GM12878 (cell line): ENCODE results near the gene OR52E2. TPM values are rescaled to one million over a fixed set of nuclear protein-coding genes. Genes with fewer than 3 reads are reported as not detected.

Experiments used
- ATAC-seq: fragments of 200-7000 bp; cut with Tn5 transposase; 3 replicates; pipeline ENCODE4 v1.9.1; 2020; ENCODE audit warnings: mild to moderate bottlenecking, moderate library complexity
- BruUV-seq: library from RNA; stranded (reverse); fragments of 400-500 nt; replicated peaks from 2 replicates; lab custom pipeline; 2021; lab: Mats Ljungman, UMichigan
- CTCF ChIA-PET: fragments of 300-600 bp; sonication (Branson Sonifier 250); formaldehyde crosslinking; extraction: SDS; loops from one replicate; lab custom pipeline; 2021; ENCODE audit warnings: inconsistent platforms; lab: Yijun Ruan, JAX
- POLR2A ChIA-PET: fragments of 350-600 bp; formaldehyde crosslinking; extraction: SDS; loops from one replicate; lab custom pipeline; 2021; ENCODE audit warnings: inconsistent platforms; lab: Charles Lee
- RAD21 ChIA-PET: fragments of 300-600 bp; sonication (Branson Sonifier 250); formaldehyde crosslinking; loops from one replicate; lab custom pipeline; 2023; ENCODE audit warnings: antibody characterized with exemption; ENCODE audit not compliant: unreplicated experiment; lab: Charles Lee
- SMC1A ChIA-PET: fragments of 300-600 bp; sonication (Branson Sonifier 250); formaldehyde crosslinking; loops from one replicate; lab custom pipeline; 2023; ENCODE audit not compliant: unreplicated experiment, uncharacterized antibody; lab: Charles Lee
- DNase-seq: peaks from one replicate; pipeline ENCODE4 v3.0.0-alpha.2; 2011; ENCODE audit warnings: low read depth, low spot score
- FAIRE-seq: peaks from 3 replicates; lab custom pipeline; 2011; peaks lifted over from hg19 to GRCh38; lab: Jason Lieb, UNC
- H2AFZ ChIP-seq: 2 replicates; pipeline ENCODE4 v1.6.0; 2011; ENCODE audit warnings: low read depth, low read length, control low read depth; ENCODE audit not compliant: control insufficient read depth
- H3K27ac ChIP-seq: 2 replicates; pipeline ENCODE4 v1.5.1; 2011; ENCODE audit warnings: control low read depth; ENCODE audit not compliant: control insufficient read depth, insufficient read depth
- H3K27me3 ChIP-seq, 2 experiments: replicated peaks in 1 of 2; 2 replicates each; pipeline versions ENCODE4 v1.6.0 to v1.6.1; 2011; ENCODE audit warnings: low read length in 1 of 2; ENCODE audit not compliant: control insufficient read depth in 2 of 2, insufficient read depth in 2 of 2
- H3K36me3 ChIP-seq, 2 experiments: 2 replicates each; pipeline ENCODE4 v1.5.1; 2011; ENCODE audit warnings: low read length in 1 of 2; ENCODE audit not compliant: control insufficient read depth in 2 of 2, insufficient read depth in 2 of 2
- H3K4me1 ChIP-seq: 2 replicates; pipeline ENCODE4 v1.6.1; 2011; ENCODE audit warnings: mild to moderate bottlenecking, low read length, moderate library complexity, mixed read lengths; ENCODE audit not compliant: control insufficient read depth, insufficient read depth
- H3K4me2 ChIP-seq: 2 replicates; pipeline ENCODE4 v1.6.0; 2011; ENCODE audit warnings: control low read depth; ENCODE audit not compliant: control insufficient read depth, insufficient read depth
- H3K4me3 ChIP-seq: fragments of 200-600 bp; sonication (generic); 2 replicates; pipeline ENCODE4 v1.5.1; 2016
- H3K79me2 ChIP-seq: 2 replicates; pipeline ENCODE4 v1.6.0; 2011; ENCODE audit warnings: low read length; ENCODE audit not compliant: control insufficient read depth, insufficient read depth
- H3K9ac ChIP-seq: 2 replicates; pipeline ENCODE4 v1.8.0; 2011; ENCODE audit warnings: low read length, control low read depth, mixed read lengths; ENCODE audit not compliant: control insufficient read depth, insufficient read depth
- H3K9me3 ChIP-seq: replicated peaks from 3 replicates; pipeline ENCODE4 v1.5.1; 2011; ENCODE audit warnings: mild to moderate bottlenecking, low read length; ENCODE audit not compliant: control insufficient read depth, insufficient read depth
- H4K20me1 ChIP-seq: 2 replicates; pipeline ENCODE4 v1.6.0; 2011; ENCODE audit not compliant: control insufficient read depth, insufficient read depth
- CEBPB ChIP-seq, 2 experiments: fragments of 150-350 bp in 1 of 2; IDR thresholded peaks; 2 replicates each; pipeline ENCODE4 v1.6.1; 2012 to 2014; ENCODE audit warnings: low read depth in 2 of 2, low read length in 2 of 2, borderline replicate concordance in 1 of 2, inconsistent platforms in 1 of 2
- CHD1 ChIP-seq: IDR thresholded peaks from 2 replicates; pipeline ENCODE4 v1.6.1; 2012; ENCODE audit warnings: low read depth, low read length, improper control_type of control experiment
- ESRRA ChIP-seq: IDR thresholded peaks from 2 replicates; pipeline ENCODE4 v1.6.1; 2012; ENCODE audit warnings: mild to moderate bottlenecking, low read length, improper control_type of control experiment
- FOXK2 ChIP-seq: fragments of 450-650 bp; IDR thresholded peaks from 2 replicates; pipeline ENCODE4 v1.6.1; 2017; ENCODE audit warnings: mild to moderate bottlenecking, moderate library complexity
- MYC ChIP-seq: IDR thresholded peaks from 2 replicates; pipeline ENCODE4 v1.6.1; 2011; ENCODE audit warnings: mild to moderate bottlenecking, low read length, moderate library complexity, inconsistent platforms; ENCODE audit not compliant: insufficient read depth, insufficient replicate concordance, insufficient read length, severe bottlenecking
- NRF1 ChIP-seq: conservative IDR thresholded peaks from 2 replicates; pipeline ENCODE4 v1.6.1; 2011; ENCODE audit warnings: mild to moderate bottlenecking, low read depth, low read length, improper control_type of control experiment
- RUNX3 ChIP-seq: IDR thresholded peaks from 2 replicates; pipeline ENCODE4 v1.6.1; 2012; ENCODE audit warnings: low read length, inconsistent platforms
- SP1 ChIP-seq: IDR thresholded peaks from one replicate; pipeline ENCODE4 v1.6.1; 2011; ENCODE audit warnings: low read depth, low read length
- ZNF274 ChIP-seq: IDR thresholded peaks from one replicate; pipeline ENCODE4 v1.8.0; 2011; ENCODE audit not compliant: insufficient read length, insufficient read depth
- WGBS: methylation state at CpG from one replicate; pipeline ENCODE4 v1.1.6; 2016; ENCODE audit warnings: low lambda C conversion rate; ENCODE audit not compliant: insufficient replicate concordance, insufficient coverage; ENCODE audit errors: missing lambda C conversion rate; 5-methylcytosine and 5-hydroxymethylcytosine counted together
- in situ Hi-C: fragments of 300-500 bp; cut with MboI; formaldehyde crosslinking; loops from 9 replicates; pipeline ENCODE4 v1.14.3; 2018; ENCODE audit warnings: mixed read lengths
- intact Hi-C: fragments of 100-400 bp; cut with micrococcal nuclease; formaldehyde crosslinking; loops from one replicate; pipeline ENCODE4 v1.14.2; 2022; ENCODE audit not compliant: unreplicated experiment
- polyA plus RNA-seq, 11 experiments: library from polyadenylated mRNA; depleted of rRNA in 4 of 11; unstranded in 6 of 11; stranded (reverse) in 5 of 11; fragments of >200 nt; fragmentation: Nextera tagmentation in 4 of 11; fragmentation: Illumina TruSeq in 1 of 11; extraction: Ambion mirVana in 4 of 11; extraction: Trizol in 1 of 11; gene quantifications; 1 replicate in 1 of 11; 2 replicates in 10 of 11; pipeline versions ENCODE4 v1.2.1 to v1.2.3, GENCODE V29; 2011 to 2016; ENCODE audit warnings: inconsistent platforms in 2 of 11, missing spikeins in 2 of 11, low read depth in 1 of 11
- total RNA-seq, 4 experiments: library from RNA; depleted of rRNA in 3 of 4; stranded (reverse); fragments of >200 nt in 3 of 4; fragmentation: Illumina TruSeq in 1 of 4; extraction: Trizol in 1 of 4; gene quantifications; 2 replicates each; pipeline versions ENCODE4 v1.2.1 to v1.2.3, GENCODE V29; 2013 to 2021
- TF ChIP-seq, protein P1 (sequence below): IDR thresholded peaks from 2 replicates; pipeline ENCODE4 v1.6.1; 2012; ENCODE audit warnings: low read depth, low read length, improper control_type of control experiment
- TF ChIP-seq, protein P2 (sequence below): IDR thresholded peaks from 2 replicates; pipeline ENCODE4 v1.6.1; 2011; ENCODE audit warnings: low read depth, low read length, improper control_type of control experiment, borderline replicate concordance
- TF ChIP-seq, protein P3 (sequence below): IDR thresholded peaks from 2 replicates; pipeline ENCODE4 v1.6.1; 2011; ENCODE audit warnings: mild to moderate bottlenecking, low read depth, low read length, moderate library complexity; ENCODE audit not compliant: insufficient replicate concordance
- TF ChIP-seq, protein P4 (sequence below): IDR thresholded peaks from 2 replicates; pipeline ENCODE4 v1.6.1; 2012; ENCODE audit warnings: low read depth, low read length, improper control_type of control experiment

OR52E2 gene
- total and polyA plus RNA-seq, 10 of the 15 experiments (the other 5 are each of a cell fraction or from before 2014, with no cell fraction given) = not detected

DNA sequence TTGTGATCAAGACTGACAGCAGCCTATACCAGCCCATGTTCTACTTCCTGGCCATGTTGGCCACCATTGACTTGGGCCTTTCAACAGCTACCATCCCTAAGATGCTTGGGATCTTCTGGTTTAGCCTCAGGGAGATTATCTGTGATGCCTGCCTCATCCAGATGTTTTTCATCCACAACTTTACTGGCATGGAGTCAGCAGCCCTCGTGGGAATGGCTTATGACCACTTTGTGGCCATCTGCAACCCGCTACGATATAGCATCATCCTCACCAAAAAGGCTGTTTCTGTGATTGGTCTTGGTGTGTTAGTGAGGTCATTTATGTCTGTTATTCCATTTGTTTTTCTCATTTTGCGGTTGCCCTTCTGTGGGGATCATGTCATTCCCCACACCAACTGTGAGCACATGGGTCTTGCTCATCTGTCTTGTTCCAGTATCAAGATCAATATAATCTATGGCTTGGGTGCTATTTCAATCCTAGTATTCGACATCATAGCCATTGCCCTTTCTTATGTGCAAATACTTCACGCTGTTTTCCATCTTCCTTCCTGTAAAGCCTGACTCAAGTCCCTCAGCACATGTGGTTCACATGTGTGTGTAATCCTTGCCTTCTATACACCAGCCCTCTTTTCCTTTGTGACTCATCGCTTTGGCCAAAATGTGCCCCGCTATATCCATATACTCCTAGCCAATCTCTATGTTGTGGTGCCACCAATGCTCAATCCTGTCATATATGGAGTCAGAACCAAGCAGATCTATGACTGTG is 33.6 kb upstream of the OR52E2 start:
- TF ChIP-seq, protein P1, sequence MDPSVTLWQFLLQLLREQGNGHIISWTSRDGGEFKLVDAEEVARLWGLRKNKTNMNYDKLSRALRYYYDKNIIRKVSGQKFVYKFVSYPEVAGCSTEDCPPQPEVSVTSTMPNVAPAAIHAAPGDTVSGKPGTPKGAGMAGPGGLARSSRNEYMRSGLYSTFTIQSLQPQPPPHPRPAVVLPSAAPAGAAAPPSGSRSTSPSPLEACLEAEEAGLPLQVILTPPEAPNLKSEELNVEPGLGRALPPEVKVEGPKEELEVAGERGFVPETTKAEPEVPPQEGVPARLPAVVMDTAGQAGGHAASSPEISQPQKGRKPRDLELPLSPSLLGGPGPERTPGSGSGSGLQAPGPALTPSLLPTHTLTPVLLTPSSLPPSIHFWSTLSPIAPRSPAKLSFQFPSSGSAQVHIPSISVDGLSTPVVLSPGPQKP = no peak
- no peak for TF ChIP-seq RUNX3
- TF ChIP-seq NRF1 = no peak
- TF ChIP-seq, protein P2, sequence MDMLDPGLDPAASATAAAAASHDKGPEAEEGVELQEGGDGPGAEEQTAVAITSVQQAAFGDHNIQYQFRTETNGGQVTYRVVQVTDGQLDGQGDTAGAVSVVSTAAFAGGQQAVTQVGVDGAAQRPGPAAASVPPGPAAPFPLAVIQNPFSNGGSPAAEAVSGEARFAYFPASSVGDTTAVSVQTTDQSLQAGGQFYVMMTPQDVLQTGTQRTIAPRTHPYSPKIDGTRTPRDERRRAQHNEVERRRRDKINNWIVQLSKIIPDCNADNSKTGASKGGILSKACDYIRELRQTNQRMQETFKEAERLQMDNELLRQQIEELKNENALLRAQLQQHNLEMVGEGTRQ = no peak
- TF ChIP-seq ZNF274 = no peak
- TF ChIP-seq CHD1 = no peak
- TF ChIP-seq, protein P3, sequence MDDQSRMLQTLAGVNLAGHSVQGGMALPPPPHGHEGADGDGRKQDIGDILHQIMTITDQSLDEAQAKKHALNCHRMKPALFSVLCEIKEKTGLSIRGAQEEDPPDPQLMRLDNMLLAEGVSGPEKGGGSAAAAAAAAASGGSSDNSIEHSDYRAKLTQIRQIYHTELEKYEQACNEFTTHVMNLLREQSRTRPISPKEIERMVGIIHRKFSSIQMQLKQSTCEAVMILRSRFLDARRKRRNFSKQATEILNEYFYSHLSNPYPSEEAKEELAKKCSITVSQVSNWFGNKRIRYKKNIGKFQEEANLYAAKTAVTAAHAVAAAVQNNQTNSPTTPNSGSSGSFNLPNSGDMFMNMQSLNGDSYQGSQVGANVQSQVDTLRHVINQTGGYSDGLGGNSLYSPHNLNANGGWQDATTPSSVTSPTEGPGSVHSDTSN = no peak
- no peak for TF ChIP-seq SP1
- TF ChIP-seq, protein P4, sequence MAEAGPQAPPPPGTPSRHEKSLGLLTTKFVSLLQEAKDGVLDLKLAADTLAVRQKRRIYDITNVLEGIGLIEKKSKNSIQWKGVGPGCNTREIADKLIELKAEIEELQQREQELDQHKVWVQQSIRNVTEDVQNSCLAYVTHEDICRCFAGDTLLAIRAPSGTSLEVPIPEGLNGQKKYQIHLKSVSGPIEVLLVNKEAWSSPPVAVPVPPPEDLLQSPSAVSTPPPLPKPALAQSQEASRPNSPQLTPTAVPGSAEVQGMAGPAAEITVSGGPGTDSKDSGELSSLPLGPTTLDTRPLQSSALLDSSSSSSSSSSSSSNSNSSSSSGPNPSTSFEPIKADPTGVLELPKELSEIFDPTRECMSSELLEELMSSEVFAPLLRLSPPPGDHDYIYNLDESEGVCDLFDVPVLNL = no peak
- TF ChIP-seq FOXK2 = no peak
- no peak for TF ChIP-seq ESRRA
- TF ChIP-seq CEBPB (IDR thresholded peaks at IDR 0.05; ENCODE audit: borderline replicate concordance in 1 of 2, low read depth in 2 of 2, low read length in 2 of 2) = no peak
- TF ChIP-seq MYC = no peak

More for the DNA sequence above, 33.6 kb upstream of the OR52E2 start:
- no TSS peak for BruUV-seq
- Histone ChIP-seq H4K20me1 (no peaks in the 10 kb centered on the region), H3K9ac (no peak overlapping the region), H3K79me2 (no peaks in the 10 kb centered on the region), H2AFZ (no peak overlapping the region), H3K27me3 (no peaks in the 10 kb centered on the region), H3K27ac (no peak overlapping the region), H3K4me1 (no peaks in the 10 kb centered on the region), H3K4me2 (no peak overlapping the region), H3K9me3 (no peaks in the 10 kb centered on the region), H3K36me3 (no peaks in the 10 kb centered on the region), H3K4me3 (no peak overlapping the region)
- DNase-seq = no peak
- no peak for ATAC-seq
- FAIRE-seq = no peak
- ChIA-PET CTCF (no interaction called here), SMC1A (no interaction called here), POLR2A (no interaction called here), RAD21 (no interaction called here)
- WGBS = 53% methylated on average over 8 of the region's 8 CpGs
- in situ Hi-C loops = no loop called here
- intact Hi-C loops = no loop called here
